WERI-Rb-1 (cell line): Measurements from ENCODE around the gene VIM.

Experiments
- DNase-seq: peaks from one replicate; pipeline ENCODE4 v3.0.0-alpha.2; 2020
- H3K27ac ChIP-seq: fragments of 250-450 bp; sonication (Bioruptor Pico); 2 replicates; pipeline ENCODE4 v1.5.1; 2020; ENCODE audit warnings: mild to moderate bottlenecking, moderate library complexity
- H3K27me3 ChIP-seq: fragments of 250-450 bp; sonication (Bioruptor Pico); 2 replicates; pipeline ENCODE4 v1.5.1; 2021; ENCODE audit warnings: mild to moderate bottlenecking, low read depth, moderate library complexity; ENCODE audit not compliant: insufficient read depth, severe bottlenecking
- H3K36me3 ChIP-seq: fragments of 250-450 bp; sonication (Bioruptor Pico); 2 replicates; pipeline ENCODE4 v1.5.1; 2020; ENCODE audit warnings: mild to moderate bottlenecking, moderate library complexity
- H3K4me3 ChIP-seq: 2 replicates; pipeline ENCODE4 v1.5.1; 2011; ENCODE audit warnings: low read depth, mild to moderate bottlenecking, control low read depth, low read length
- H3K9me3 ChIP-seq: fragments of 250-450 bp; sonication (Bioruptor Pico); 2 replicates; pipeline ENCODE4 v1.5.1; 2021; ENCODE audit warnings: mild to moderate bottlenecking, moderate library complexity; ENCODE audit not compliant: severe bottlenecking
- CTCF ChIP-seq: IDR thresholded peaks from 2 replicates; pipeline ENCODE4 v1.5.1; 2011; ENCODE audit warnings: low read depth, mild to moderate bottlenecking, control low read depth, inconsistent platforms, low read length

Gene VIM

GRCh38 chr10:17185873-17186272 lies 42.2 kb upstream of the VIM start:
- no peak overlapping the region for H3K27ac ChIP-seq
- H3K9me3 ChIP-seq: no peaks in the 10 kb centered on the region
- H3K36me3 ChIP-seq: no peaks in the 10 kb centered on the region
- DNase-seq: no peak
- TF ChIP-seq CTCF: no peak
- H3K4me3 ChIP-seq: no peak overlapping the region
- no peaks in the 10 kb centered on the region for H3K27me3 ChIP-seq

GRCh38 chr10:17188644-17189172 lies 39.3 kb upstream of the VIM start:
- Histone ChIP-seq H3K9me3 (no peaks in the 10 kb centered on the region), H3K27ac (no peak overlapping the region), H3K36me3 (no peaks in the 10 kb centered on the region), H3K4me3 (no peak overlapping the region), H3K27me3 (no peaks in the 10 kb centered on the region)
- DNase-seq: no peak
- no peak for TF ChIP-seq CTCF

GRCh38 chr10:17190602-17191001 lies 37.4 kb upstream of the VIM start:
- DNase-seq: no peak
- no peak overlapping the region for H3K27ac ChIP-seq
- TF ChIP-seq CTCF: no peak

GRCh38 chr10:17195083-17195482 lies 33.0 kb upstream of the VIM start:
- Histone ChIP-seq H3K27me3 (no peaks in the 10 kb centered on the region), H3K9me3 (no peaks in the 10 kb centered on the region), H3K4me3 (no peak overlapping the region), H3K27ac (no peak overlapping the region), H3K36me3 (no peaks in the 10 kb centered on the region)
- no peak for DNase-seq
- no peak for TF ChIP-seq CTCF

More at GRCh38 chr10:17190602-17191001, 37.4 kb upstream of the VIM start:
- Histone ChIP-seq H3K4me3 (no peak overlapping the region), H3K27me3 (no peaks in the 10 kb centered on the region), H3K36me3 (no peaks in the 10 kb centered on the region), H3K9me3 (no peaks in the 10 kb centered on the region)

GRCh38 chr10:17196045-17196444 lies 32.0 kb upstream of the VIM start:
- no peak for TF ChIP-seq CTCF
- Histone ChIP-seq H3K27me3 (no peaks in the 10 kb centered on the region), H3K9me3 (no peaks in the 10 kb centered on the region), H3K27ac (no peak overlapping the region), H3K36me3 (no peaks in the 10 kb centered on the region), H3K4me3 (no peak overlapping the region)
- DNase-seq: no peak

- no peak overlapping the region for H3K4me3 ChIP-seq
- TF ChIP-seq CTCF: no peak
- H3K36me3 ChIP-seq: no peaks in the 10 kb centered on the region
- H3K9me3 ChIP-seq: no peaks in the 10 kb centered on the region
- no peak for DNase-seq
- H3K27me3 ChIP-seq: no peaks in the 10 kb centered on the region
- no peak overlapping the region for H3K27ac ChIP-seq
Measured at GRCh38 chr10:17196573-17196972, 31.5 kb upstream of the VIM start.
